GM12801 (cell line): Measurements from ENCODE around the gene UPK1B.

Experiments used
- CTCF ChIP-seq: IDR thresholded peaks from one replicate; pipeline ENCODE4 v1.5.1; 2011; ENCODE audit warnings: control low read depth; ENCODE audit not compliant: insufficient read length; ENCODE audit errors: extremely low read depth

UPK1B gene

GRCh38 chr3:119239206-119239820 is 65.9 kb downstream of the UPK1B start:
- no peak for TF ChIP-seq CTCF

GRCh38 chr3:119240101-119240590 is 66.7 kb downstream of the UPK1B start:
- no peak for TF ChIP-seq CTCF

- no peak for TF ChIP-seq CTCF
Observed at GRCh38 chr3:119240591-119241434, 67.4 kb downstream of the UPK1B start, which contains the start of gene B4GALT4. TSS of gene B4GALT4 (minus strand) at chr3:119240878. CDS start at chr3:119230099, 10,779 bp downstream.

GRCh38 chr3:119243712-119244111 is 70.3 kb downstream of the UPK1B start:
- no peak for TF ChIP-seq CTCF

GRCh38 chr3:119245778-119246177 is 72.4 kb downstream of the UPK1B start:
- TF ChIP-seq CTCF = no peak
